Measurements from ENCODE around the gene SLC25A21.
"Not testable (repeated sequence)": the region's sequence is repeated elsewhere in the genome, so short reads cannot be mapped to it uniquely, and the experiment has no call there.

The SLC25A21 gene

DNA sequence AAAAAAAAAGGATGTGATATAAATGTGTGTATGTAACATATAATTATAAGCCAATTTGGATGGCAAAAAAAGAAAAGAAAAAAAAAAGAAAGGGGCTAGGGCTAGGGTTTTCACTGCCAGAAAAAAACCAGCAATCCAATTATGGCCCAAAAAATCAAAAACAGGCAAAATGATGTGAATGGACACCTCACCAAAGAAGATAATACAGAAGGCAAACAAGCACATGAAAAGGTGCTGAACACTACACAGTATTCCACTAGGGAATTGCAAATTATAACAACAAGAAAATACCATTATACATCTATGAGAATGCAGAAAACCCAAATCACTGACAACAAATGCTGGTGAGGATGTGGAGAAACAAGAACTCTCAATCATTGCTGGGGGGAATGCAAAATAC is 13.3 kb upstream of the SLC25A21 start:
- no peak for FAIRE-seq

DNA sequence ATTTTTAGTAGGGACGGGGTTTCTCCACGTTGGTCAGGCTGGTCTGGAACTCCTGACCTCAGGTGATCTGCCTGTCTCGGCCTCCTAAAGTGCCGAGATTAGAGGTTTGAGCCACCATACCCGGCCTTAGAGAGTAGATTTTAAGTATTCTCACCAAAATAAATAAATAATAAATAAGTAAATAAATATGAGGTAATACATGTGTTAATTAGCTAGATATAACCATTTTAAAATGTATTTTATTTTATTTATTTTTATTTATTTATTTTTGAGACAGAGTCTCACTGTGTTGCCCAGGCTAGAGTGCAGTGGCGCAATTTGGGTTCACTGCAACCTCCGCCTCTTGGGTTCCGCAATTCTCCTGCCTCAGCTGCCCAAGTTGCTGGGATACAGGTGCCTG is 12.1 kb upstream of the SLC25A21 start:
- FAIRE-seq, result not testable (repeated sequence)

DNA sequence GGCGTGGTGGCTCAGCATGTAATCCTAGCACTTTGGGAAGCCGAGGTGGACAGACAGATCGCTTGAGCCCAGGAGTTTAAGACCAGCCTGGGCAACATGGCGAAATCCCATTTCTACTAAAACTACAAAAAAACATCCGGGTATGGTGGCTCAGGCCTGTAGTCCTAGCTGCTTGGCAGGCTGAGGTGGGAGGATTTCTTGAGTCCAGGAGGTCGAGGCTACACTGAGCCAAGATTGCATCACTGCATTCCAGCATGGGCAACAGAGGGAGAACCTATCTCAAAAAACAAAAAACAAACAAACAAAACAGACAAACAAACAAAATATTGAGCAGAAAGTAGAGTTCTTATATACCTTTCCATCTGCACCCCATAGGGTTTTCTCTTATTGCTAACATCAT is 9.0 kb upstream of the SLC25A21 start:
- no peak for FAIRE-seq

DNA sequence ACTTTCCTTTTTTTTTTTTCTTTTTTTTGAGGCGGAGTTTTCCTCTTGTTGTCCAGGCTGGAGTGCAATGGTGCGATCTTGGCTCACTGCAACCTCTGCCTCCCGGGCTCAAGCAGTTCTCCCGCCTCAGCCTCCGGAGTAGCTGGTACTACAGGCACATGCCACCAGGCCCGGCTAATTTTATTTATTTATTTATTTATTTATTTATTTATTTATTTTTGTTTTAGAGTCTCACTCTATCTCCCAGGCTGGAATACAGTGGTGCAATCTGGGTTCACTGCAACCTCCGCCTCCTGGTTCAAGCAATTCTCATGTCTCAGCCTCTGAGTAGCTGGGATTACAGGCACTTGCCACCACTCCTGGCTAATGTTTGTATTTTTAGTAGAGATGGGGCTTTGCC is 8.5 kb upstream of the SLC25A21 start:
- FAIRE-seq, result not testable (repeated sequence)

GRCh38 chr14:37179896-37180502 is 7.6 kb upstream of the SLC25A21 start:
- FAIRE-seq, result no peak

DNA sequence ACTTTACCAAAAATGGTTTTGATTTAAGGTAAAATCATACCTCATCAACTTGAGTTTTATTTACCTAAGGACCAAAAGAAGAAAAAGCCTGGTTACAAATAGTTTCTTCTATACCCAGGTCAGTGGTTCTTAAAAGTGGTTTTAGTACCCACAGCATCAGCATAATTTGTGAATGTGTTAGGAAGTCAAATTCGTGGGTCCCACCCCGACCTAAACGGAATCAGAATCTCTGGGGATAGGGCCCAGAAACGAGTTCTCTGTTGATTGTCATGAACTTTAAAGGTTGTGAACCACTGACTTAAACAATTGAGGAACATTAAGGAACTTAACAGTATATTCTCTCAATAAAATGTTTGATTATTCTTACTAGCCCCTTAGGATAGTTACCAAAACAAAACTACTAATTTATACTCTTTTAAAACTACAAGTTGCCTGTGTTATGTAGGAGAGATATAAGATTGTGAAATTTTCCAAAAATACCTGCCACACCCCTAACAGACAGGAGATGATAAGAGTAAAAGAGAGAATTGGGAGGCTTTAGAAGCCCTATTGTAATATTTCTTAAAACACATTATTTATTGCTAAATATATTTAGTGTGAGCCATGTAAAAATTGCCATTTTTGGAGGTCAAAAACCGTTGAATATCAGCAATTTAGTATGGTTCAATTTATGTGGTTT is 669 bp upstream of the SLC25A21 start:
- FAIRE-seq, result no peak

DNA sequence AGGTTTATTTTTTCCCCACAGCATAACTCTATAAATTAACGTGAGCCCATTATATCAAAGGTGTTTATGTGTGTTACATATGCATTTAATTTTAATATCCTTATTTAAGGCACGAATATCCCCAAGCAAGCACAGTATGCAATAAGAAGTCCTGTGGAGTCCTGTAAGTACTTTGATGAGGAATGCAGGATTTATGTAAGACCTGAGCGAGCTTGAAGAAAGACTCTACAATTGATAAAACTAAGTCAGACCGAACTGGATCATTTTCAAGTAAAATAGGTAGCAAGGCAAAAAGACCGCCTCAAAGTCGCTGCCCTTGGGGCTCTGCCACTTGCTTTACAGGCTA is 755 bp downstream of the SLC25A21 start:
- no peak for FAIRE-seq

DNA sequence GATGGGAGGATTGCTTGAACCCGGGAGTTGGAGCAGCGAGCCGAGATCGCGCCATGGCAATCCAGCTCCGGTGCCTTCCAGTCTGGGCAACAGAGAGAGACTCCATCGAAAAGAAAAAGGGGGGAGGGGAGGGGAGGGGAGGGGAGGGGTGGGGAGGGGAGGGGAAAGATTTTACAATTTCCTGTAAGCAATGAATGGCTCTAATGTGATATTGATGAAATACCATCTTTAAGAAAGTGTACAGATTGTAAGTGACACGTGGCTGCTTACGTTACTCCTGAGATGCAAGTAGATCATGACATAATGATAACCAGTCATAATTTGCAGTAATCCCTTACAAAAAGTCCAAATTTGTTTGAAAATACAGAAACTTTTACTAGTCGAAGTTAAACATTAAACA is 1.4 kb downstream of the SLC25A21 start:
- no peak for FAIRE-seq

- no peak for FAIRE-seq
Observed at GRCh38 chr14:37170237-37170636, 2.2 kb downstream of the SLC25A21 start.

GRCh38 chr14:37168721-37169120 is 3.7 kb downstream of the SLC25A21 start:
- no peak for FAIRE-seq

GRCh38 chr14:37167151-37168047 is 5.0 kb downstream of the SLC25A21 start:
- no peak for FAIRE-seq

- no peak for FAIRE-seq
Observed at GRCh38 chr14:37165794-37166193, 6.6 kb downstream of the SLC25A21 start.

- FAIRE-seq, result not testable (repeated sequence)
Observed at GRCh38 chr14:37162307-37162706, 10.1 kb downstream of the SLC25A21 start.

DNA sequence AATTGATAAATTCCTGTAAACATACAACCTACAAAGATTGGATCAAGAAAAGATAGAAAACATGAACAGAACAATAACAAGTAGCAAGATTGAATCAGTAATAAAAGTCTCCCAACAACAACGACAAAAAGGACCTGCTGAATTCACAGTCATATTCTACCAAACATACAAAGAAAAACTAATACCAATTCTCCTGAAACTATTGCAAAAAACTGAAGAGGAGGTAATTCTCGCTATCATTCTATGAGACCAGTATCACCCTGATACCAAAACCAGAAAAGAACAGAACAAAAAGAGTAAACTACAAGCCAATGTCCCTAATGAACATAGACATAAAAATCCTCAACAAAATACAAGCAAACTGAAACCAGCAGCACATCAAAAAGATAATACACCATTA is 14.4 kb downstream of the SLC25A21 start:
- no peak for FAIRE-seq

GRCh38 chr14:37153483-37153882 is 18.9 kb downstream of the SLC25A21 start:
- no peak for FAIRE-seq

- FAIRE-seq, result no peak
Observed at GRCh38 chr14:37153005-37153404, 19.4 kb downstream of the SLC25A21 start.

- peak; percentile 94 for FAIRE-seq
Observed at GRCh38 chr14:37150414-37150813, 22.0 kb downstream of the SLC25A21 start.

GRCh38 chr14:37147310-37147880 is 25.0 kb downstream of the SLC25A21 start:
- FAIRE-seq, result no peak

DNA sequence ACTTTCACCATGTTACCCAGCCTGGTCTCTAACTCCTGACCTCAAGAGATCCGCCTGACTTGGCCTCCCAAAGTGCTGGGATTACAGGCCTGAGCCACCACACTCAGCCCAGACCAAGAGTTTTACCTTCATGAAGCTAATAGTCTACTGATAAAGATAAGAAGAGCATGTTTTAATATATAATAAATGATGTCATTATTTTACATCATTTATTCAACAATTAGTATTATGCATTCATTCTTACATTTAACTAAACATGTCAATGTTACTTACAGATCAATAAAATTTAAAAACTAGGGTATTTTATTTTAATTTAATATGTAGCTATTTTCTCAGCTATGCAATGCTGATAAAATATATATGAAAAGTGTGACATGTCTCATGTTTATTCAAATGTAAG is 26.0 kb downstream of the SLC25A21 start:
- FAIRE-seq, result peak; percentile 85

- no peak for FAIRE-seq
Observed at GRCh38 chr14:37145395-37145794, 27.0 kb downstream of the SLC25A21 start.

DNA sequence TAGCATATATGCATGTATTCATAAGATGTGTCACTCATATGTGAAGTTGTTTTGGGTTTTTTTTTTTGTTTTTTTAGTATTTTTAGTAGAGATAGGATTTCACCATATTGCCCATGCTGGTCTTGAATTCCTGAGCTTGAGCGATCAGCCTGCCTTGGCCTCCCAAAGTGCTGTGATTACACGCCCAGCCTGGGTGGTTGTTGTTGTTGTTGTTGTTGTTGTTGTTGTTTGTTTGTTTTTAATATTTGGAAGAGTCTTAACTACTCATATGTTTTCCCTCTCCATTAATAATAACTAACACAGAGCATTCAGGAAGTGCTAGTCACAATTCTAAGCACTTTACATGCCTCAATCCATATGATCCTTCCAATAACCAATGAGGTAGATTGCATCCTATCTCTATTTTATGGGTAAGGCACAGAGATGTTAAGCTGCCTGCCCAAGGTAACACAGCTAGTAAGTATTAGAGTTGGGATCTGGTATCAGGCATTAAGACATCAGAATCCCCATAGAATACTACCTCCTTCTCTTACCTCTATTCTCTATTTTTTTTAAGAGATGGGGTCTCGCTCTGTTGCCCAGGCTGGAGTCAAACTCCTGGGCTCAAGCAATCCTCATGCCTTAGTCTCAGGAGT is 27.6 kb downstream of the SLC25A21 start:
- no peak for FAIRE-seq

GRCh38 chr14:37143475-37143874 is 28.9 kb downstream of the SLC25A21 start:
- FAIRE-seq, result no peak

DNA sequence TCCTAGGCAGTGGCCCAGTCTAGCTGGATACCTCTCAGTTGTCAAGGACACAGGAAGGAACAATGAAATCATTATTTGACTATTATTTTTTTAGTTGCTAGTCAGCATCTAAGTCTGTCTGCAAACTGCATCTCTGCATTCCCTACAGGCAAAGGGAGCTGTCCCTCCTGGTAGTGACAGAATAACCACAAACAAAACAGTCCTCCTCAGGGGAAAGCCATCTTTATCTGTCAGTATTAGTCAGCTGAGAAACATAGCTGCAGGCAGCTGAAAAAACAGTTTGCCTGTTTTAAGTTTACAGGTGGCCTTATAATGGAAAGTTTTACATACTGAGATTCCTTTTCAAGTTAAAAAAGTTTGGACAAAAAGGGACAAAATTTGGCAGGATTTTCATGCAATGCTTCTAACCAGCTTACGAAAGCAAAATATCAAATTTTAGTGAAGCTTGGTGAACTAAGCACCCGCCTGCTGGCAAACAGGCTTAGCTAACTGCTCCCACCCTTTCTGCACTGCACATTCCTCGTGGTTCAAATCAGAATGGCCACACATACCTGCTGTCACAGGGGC is 29.5 kb downstream of the SLC25A21 start:
- FAIRE-seq, result no peak
